ENCODE results near the gene PAX2. TPM values are rescaled to one million over a fixed set of nuclear protein-coding genes. Genes with fewer than 3 reads are reported as not detected.

PAX2 gene
- total RNA-seq, 5 donors from 2014 or later (not counting 1 experiment from before 2014, with no cell fraction given), result not detected

GRCh38 chr10:100774876-100775275 is 29.5 kb downstream of the PAX2 start:
- DNase-seq, result no peak
- H3K4me3 ChIP-seq (ENCODE audit: control insufficient read depth in 1 of 2, extremely low read depth in 1 of 2, low read length in 1 of 2), result no peak overlapping the region
- Mint-ChIP-seq H3K4me3 (no peak overlapping the region), H3K27ac (no peak overlapping the region), H3K9me3 (no peaks in the 10 kb centered on the region), H3K27me3 (peaks cover 34 to 54% of the 10 kb centered on the region in 2 donors), H3K36me3 (no peaks in the 10 kb centered on the region), H3K4me1 (no peaks in the 10 kb centered on the region)
- H3K4me1 ChIP-seq (ENCODE audit: control insufficient read depth in 1 of 2, extremely low read depth in 1 of 2, insufficient read depth in 2 of 2, low read length in 2 of 2), result no peaks in the 10 kb centered on the region
- H3K36me3 ChIP-seq (ENCODE audit: control insufficient read depth in 2 of 2, extremely low read depth in 1 of 2, insufficient read depth in 1 of 2, low read length in 1 of 2), result no peaks in the 10 kb centered on the region
- no peaks in the 10 kb centered on the region for H3K9me3 ChIP-seq
- H3K27ac ChIP-seq (ENCODE audit: low read length), result no peak overlapping the region
- ATAC-seq (replicated peaks in 1 of 4), result no peak
- peaks cover 4 to 38% of the 10 kb centered on the region in 2 experiments for H3K27me3 ChIP-seq (replicated peaks in 1 of 2; ENCODE audit: control insufficient read depth in 2 of 2, extremely low read depth in 1 of 2, insufficient read depth in 2 of 2, low read length in 1 of 2)
- no CpG with 5 or more reads among the region's 6 CpGs for WGBS (ENCODE audit: insufficient coverage)
- CTCF ChIA-PET, result no interaction called here
- POLR2A ChIA-PET, result no interaction called here

GRCh38 chr10:100775386-100775785 is 30.0 kb downstream of the PAX2 start:
- Mint-ChIP-seq H3K27me3 (peaks cover 34 to 55% of the 10 kb centered on the region in 2 donors), H3K36me3 (no peaks in the 10 kb centered on the region), H3K4me3 (no peak overlapping the region), H3K4me1 (no peaks in the 10 kb centered on the region), H3K27ac (no peak overlapping the region), H3K9me3 (no peaks in the 10 kb centered on the region)
- ATAC-seq (replicated peaks in 1 of 4), result no peak
- H3K4me3 ChIP-seq (ENCODE audit: control insufficient read depth in 1 of 2, extremely low read depth in 1 of 2, low read length in 1 of 2), result no peak overlapping the region
- peaks cover 4 to 38% of the 10 kb centered on the region in 2 experiments for H3K27me3 ChIP-seq (replicated peaks in 1 of 2; ENCODE audit: control insufficient read depth in 2 of 2, extremely low read depth in 1 of 2, insufficient read depth in 2 of 2, low read length in 1 of 2)
- H3K9me3 ChIP-seq, result no peaks in the 10 kb centered on the region
- H3K4me1 ChIP-seq (ENCODE audit: control insufficient read depth in 1 of 2, extremely low read depth in 1 of 2, insufficient read depth in 2 of 2, low read length in 2 of 2), result no peaks in the 10 kb centered on the region
- 74% methylated on average over 4 of the region's 5 CpGs for WGBS (ENCODE audit: insufficient coverage)
- CTCF ChIA-PET, result no interaction called here
- no peak for DNase-seq
- POLR2A ChIA-PET, result no interaction called here
- H3K27ac ChIP-seq (ENCODE audit: low read length), result no peak overlapping the region
- H3K36me3 ChIP-seq (ENCODE audit: control insufficient read depth in 2 of 2, extremely low read depth in 1 of 2, insufficient read depth in 1 of 2, low read length in 1 of 2), result no peaks in the 10 kb centered on the region

- POLR2A ChIA-PET, result no interaction called here
- Histone ChIP-seq H3K4me3 (ENCODE audit: control insufficient read depth in 1 of 2, extremely low read depth in 1 of 2, low read length in 1 of 2) (no peak overlapping the region), H3K36me3 (ENCODE audit: control insufficient read depth in 2 of 2, extremely low read depth in 1 of 2, insufficient read depth in 1 of 2, low read length in 1 of 2) (no peaks in the 10 kb centered on the region), H3K27me3 (replicated peaks in 1 of 2; ENCODE audit: control insufficient read depth in 2 of 2, extremely low read depth in 1 of 2, insufficient read depth in 2 of 2, low read length in 1 of 2) (peaks cover 4 to 38% of the 10 kb centered on the region in 2 experiments), H3K9me3 (no peaks in the 10 kb centered on the region), H3K4me1 (ENCODE audit: control insufficient read depth in 1 of 2, extremely low read depth in 1 of 2, insufficient read depth in 2 of 2, low read length in 2 of 2) (no peaks in the 10 kb centered on the region), H3K27ac (ENCODE audit: low read length) (no peak overlapping the region)
- Mint-ChIP-seq H3K9me3 (no peaks in the 10 kb centered on the region), H3K27ac (no peak overlapping the region), H3K4me1 (no peaks in the 10 kb centered on the region), H3K4me3 (no peak overlapping the region), H3K27me3 (peaks cover 34 to 55% of the 10 kb centered on the region in 2 donors), H3K36me3 (no peaks in the 10 kb centered on the region)
- DNase-seq, result no peak
- CTCF ChIA-PET, result no interaction called here
- WGBS (ENCODE audit: insufficient coverage), result 62% methylated on average over 4 of the region's 4 CpGs
- ATAC-seq (replicated peaks in 1 of 4), result no peak
Observed at GRCh38 chr10:100775871-100776270, 30.5 kb downstream of the PAX2 start.

GRCh38 chr10:100776671-100777070 is 31.3 kb downstream of the PAX2 start:
- ATAC-seq (replicated peaks in 1 of 4), result no peak
- Mint-ChIP-seq H3K27me3 (peaks cover 34 to 56% of the 10 kb centered on the region in 2 donors), H3K9me3 (no peaks in the 10 kb centered on the region), H3K27ac (no peak overlapping the region), H3K36me3 (no peaks in the 10 kb centered on the region), H3K4me1 (no peaks in the 10 kb centered on the region), H3K4me3 (no peak overlapping the region)
- ChIA-PET CTCF (no interaction called here), POLR2A (no interaction called here)
- DNase-seq, result no peak
- H3K4me1 ChIP-seq (ENCODE audit: control insufficient read depth in 1 of 2, extremely low read depth in 1 of 2, insufficient read depth in 2 of 2, low read length in 2 of 2), result no peaks in the 10 kb centered on the region
- H3K27me3 ChIP-seq (replicated peaks in 1 of 2; ENCODE audit: control insufficient read depth in 2 of 2, extremely low read depth in 1 of 2, insufficient read depth in 2 of 2, low read length in 1 of 2), result peaks cover 4 to 45% of the 10 kb centered on the region in 2 experiments
- no peak overlapping the region for H3K4me3 ChIP-seq (ENCODE audit: control insufficient read depth in 1 of 2, extremely low read depth in 1 of 2, low read length in 1 of 2)
- H3K9me3 ChIP-seq, result no peaks in the 10 kb centered on the region
- H3K36me3 ChIP-seq (ENCODE audit: control insufficient read depth in 2 of 2, extremely low read depth in 1 of 2, insufficient read depth in 1 of 2, low read length in 1 of 2), result no peaks in the 10 kb centered on the region
- H3K27ac ChIP-seq (ENCODE audit: low read length), result no peak overlapping the region
- no CpG with 5 or more reads among the region's 1 CpG for WGBS (ENCODE audit: insufficient coverage)

- ChIA-PET CTCF (no interaction called here), POLR2A (no interaction called here)
- WGBS (ENCODE audit: insufficient coverage), result 82% methylated on average over 8 of the region's 9 CpGs
- Histone ChIP-seq H3K27me3 (replicated peaks in 1 of 2; ENCODE audit: control insufficient read depth in 2 of 2, extremely low read depth in 1 of 2, insufficient read depth in 2 of 2, low read length in 1 of 2) (peaks cover 4 to 41% of the 10 kb centered on the region in 2 experiments), H3K4me1 (ENCODE audit: control insufficient read depth in 1 of 2, extremely low read depth in 1 of 2, insufficient read depth in 2 of 2, low read length in 2 of 2) (no peaks in the 10 kb centered on the region), H3K36me3 (ENCODE audit: control insufficient read depth in 2 of 2, extremely low read depth in 1 of 2, insufficient read depth in 1 of 2, low read length in 1 of 2) (no peaks in the 10 kb centered on the region), H3K9me3 (no peaks in the 10 kb centered on the region), H3K27ac (ENCODE audit: low read length) (no peak overlapping the region), H3K4me3 (ENCODE audit: control insufficient read depth in 1 of 2, extremely low read depth in 1 of 2, low read length in 1 of 2) (no peak overlapping the region)
- H3K27me3 Mint-ChIP-seq, result peaks cover 29 to 56% of the 10 kb centered on the region in 2 donors
- no peak for DNase-seq
- no peaks in the 10 kb centered on the region for H3K36me3 Mint-ChIP-seq
- no peaks in the 10 kb centered on the region for H3K9me3 Mint-ChIP-seq
- no peak overlapping the region for H3K4me3 Mint-ChIP-seq
- H3K4me1 Mint-ChIP-seq, result no peaks in the 10 kb centered on the region
- ATAC-seq (replicated peaks in 1 of 4), result no peak
- no peak overlapping the region for H3K27ac Mint-ChIP-seq
Observed at GRCh38 chr10:100779329-100779728, 33.9 kb downstream of the PAX2 start.

GRCh38 chr10:100780324-100780723 is 34.9 kb downstream of the PAX2 start:
- Mint-ChIP-seq H3K36me3 (no peaks in the 10 kb centered on the region), H3K27me3 (peaks cover 27 to 47% of the 10 kb centered on the region in 2 donors), H3K9me3 (no peaks in the 10 kb centered on the region), H3K4me1 (no peaks in the 10 kb centered on the region), H3K4me3 (no peak overlapping the region), H3K27ac (no peak overlapping the region)
- no peaks in the 10 kb centered on the region for H3K36me3 ChIP-seq (ENCODE audit: control insufficient read depth in 2 of 2, extremely low read depth in 1 of 2, insufficient read depth in 1 of 2, low read length in 1 of 2)
- H3K27ac ChIP-seq (ENCODE audit: low read length), result no peak overlapping the region
- H3K4me3 ChIP-seq (ENCODE audit: control insufficient read depth in 1 of 2, extremely low read depth in 1 of 2, low read length in 1 of 2), result no peak overlapping the region
- CTCF ChIA-PET, result interaction anchor here in 1 of 2 donors (0.5 kb wide), 1 partner anchor 59 kb away, joined by 4 read pairs; no protein-coding TSS in a partner anchor
- ATAC-seq (replicated peaks in 1 of 4), result no peak
- peaks cover 4 to 35% of the 10 kb centered on the region in 2 experiments for H3K27me3 ChIP-seq (replicated peaks in 1 of 2; ENCODE audit: control insufficient read depth in 2 of 2, extremely low read depth in 1 of 2, insufficient read depth in 2 of 2, low read length in 1 of 2)
- H3K4me1 ChIP-seq (ENCODE audit: control insufficient read depth in 1 of 2, extremely low read depth in 1 of 2, insufficient read depth in 2 of 2, low read length in 2 of 2), result no peaks in the 10 kb centered on the region
- POLR2A ChIA-PET, result no interaction called here
- no peaks in the 10 kb centered on the region for H3K9me3 ChIP-seq
- 44% methylated on average over 2 of the region's 2 CpGs for WGBS (ENCODE audit: insufficient coverage)
- DNase-seq, result no peak

GRCh38 chr10:100781145-100781665 is 35.8 kb downstream of the PAX2 start:
- Histone ChIP-seq H3K27ac (ENCODE audit: low read length) (no peak overlapping the region), H3K4me1 (ENCODE audit: control insufficient read depth in 1 of 2, extremely low read depth in 1 of 2, insufficient read depth in 2 of 2, low read length in 2 of 2) (no peaks in the 10 kb centered on the region), H3K36me3 (ENCODE audit: control insufficient read depth in 2 of 2, extremely low read depth in 1 of 2, insufficient read depth in 1 of 2, low read length in 1 of 2) (no peaks in the 10 kb centered on the region), H3K4me3 (ENCODE audit: control insufficient read depth in 1 of 2, extremely low read depth in 1 of 2, low read length in 1 of 2) (no peak overlapping the region), H3K9me3 (no peaks in the 10 kb centered on the region), H3K27me3 (replicated peaks in 1 of 2; ENCODE audit: control insufficient read depth in 2 of 2, extremely low read depth in 1 of 2, insufficient read depth in 2 of 2, low read length in 1 of 2) (peaks cover 4 to 32% of the 10 kb centered on the region in 2 experiments)
- POLR2A ChIA-PET, result interaction anchor here in 1 of 2 donors (0.5 to 0.6 kb wide), 2 partner anchors 33 to 786 kb away, joined by 3 to 5 read pairs; no protein-coding TSS in a partner anchor
- Mint-ChIP-seq H3K27me3 (peaks cover 31 to 44% of the 10 kb centered on the region in 2 donors), H3K9me3 (no peaks in the 10 kb centered on the region), H3K36me3 (no peaks in the 10 kb centered on the region), H3K4me3 (no peak overlapping the region), H3K4me1 (no peaks in the 10 kb centered on the region), H3K27ac (no peak overlapping the region)
- CTCF ChIA-PET, result no interaction called here
- 43% methylated on average over 2 of the region's 11 CpGs for WGBS (ENCODE audit: insufficient coverage)
- DNase-seq, result no peak
- ATAC-seq (replicated peaks in 1 of 4), result no peak
